Activated CD8-positive, alpha-beta T cell treated with anti-CD3 and anti-CD28 coated beads for 36 hours (primary cell): ENCODE data around the gene ARHGAP26. TPM values are rescaled to one million over a fixed set of nuclear protein-coding genes. Genes with fewer than 3 reads are reported as not detected.
A peak's percentile ranks its signal among the peaks of the same experiment; 100 is the strongest.

Source experiments
- ATAC-seq: fragments of 200-7000 bp; cut with Tn5 transposase; one replicate; pipeline ENCODE4 v1.10.0; 2021; ENCODE audit warnings: mild to moderate bottlenecking, moderate library complexity
- CTCF ChIA-PET: fragments of 350-600 bp; sonication (Branson Sonifier 250); formaldehyde crosslinking; loops from one replicate; lab custom pipeline; 2021; ENCODE audit warnings: antibody characterized with exemption; lab: Charles Lee
- POLR2A ChIA-PET: fragments of 350-600 bp; sonication (Branson Sonifier 250); formaldehyde crosslinking; loops from one replicate; lab custom pipeline; 2021; ENCODE audit warnings: antibody characterized with exemption; lab: Charles Lee
- DNase-seq: peaks from one replicate; pipeline ENCODE4 v3.0.0-alpha.2; 2020
- H3K27ac Mint-ChIP-seq: one replicate; pipeline ENCODE4 v1.8.0; 2021; ENCODE audit warnings: mild to moderate bottlenecking, mixed read lengths
- H3K27me3 Mint-ChIP-seq: one replicate; pipeline ENCODE4 v1.8.0; 2021; ENCODE audit warnings: mixed read lengths
- H3K36me3 Mint-ChIP-seq: one replicate; pipeline ENCODE4 v1.8.0; 2021; ENCODE audit warnings: low read depth, mixed read lengths
- H3K4me1 Mint-ChIP-seq: one replicate; pipeline ENCODE4 v1.8.0; 2021; ENCODE audit warnings: low read depth, mixed read lengths
- H3K4me3 Mint-ChIP-seq: one replicate; pipeline ENCODE4 v1.8.0; 2021; ENCODE audit warnings: mild to moderate bottlenecking, moderate library complexity, mixed read lengths
- H3K9me3 Mint-ChIP-seq: one replicate; pipeline ENCODE4 v1.8.0; 2021; ENCODE audit warnings: mixed read lengths
- CTCF ChIP-seq: fragments of 200-600 bp; IDR thresholded peaks from one replicate; pipeline ENCODE4 v1.8.0; 2022; ENCODE audit warnings: antibody characterized with exemption, mild to moderate bottlenecking
- intact Hi-C: fragments of 100-400 bp; cut with micrococcal nuclease; formaldehyde crosslinking; loops from one replicate; pipeline ENCODE4 v1.10.0; 2022
- total RNA-seq, 2 experiments: library from RNA; stranded (reverse); gene quantifications; one replicate each; pipeline ENCODE4 v1.2.3, GENCODE V29; 2021

ARHGAP26 gene
- total RNA-seq, 2 experiments from 2014 or later, result 12.7 to 18.0 TPM

GRCh38 chr5:143251946-143252345 lies 481.8 kb downstream of the ARHGAP26 start:
- Mint-ChIP-seq H3K36me3 (no peaks in the 10 kb centered on the region), H3K4me1 (no peaks in the 10 kb centered on the region), H3K27ac (no peak overlapping the region), H3K9me3 (no peaks in the 10 kb centered on the region), H3K27me3 (no peaks in the 10 kb centered on the region), H3K4me3 (no peak overlapping the region)
- TF ChIP-seq CTCF, result no peak
- ATAC-seq (no peak), DNase-seq (no peak)
- ChIA-PET POLR2A (no interaction called here), CTCF (no interaction called here)
- intact Hi-C loops, result no loop called here

GRCh38 chr5:143254819-143255218 lies 484.6 kb downstream of the ARHGAP26 start:
- Mint-ChIP-seq H3K4me3 (no peak overlapping the region), H3K9me3 (no peaks in the 10 kb centered on the region), H3K4me1 (no peaks in the 10 kb centered on the region), H3K27me3 (no peaks in the 10 kb centered on the region), H3K27ac (no peak overlapping the region), H3K36me3 (no peaks in the 10 kb centered on the region)
- TF ChIP-seq CTCF, result no peak
- ChIA-PET CTCF (no interaction called here), POLR2A (no interaction called here)
- DNase-seq (no peak), ATAC-seq (no peak)
- intact Hi-C loops, result no loop called here

- TF ChIP-seq CTCF, result no peak
- Mint-ChIP-seq H3K27ac (no peak overlapping the region), H3K27me3 (no peaks in the 10 kb centered on the region), H3K9me3 (no peaks in the 10 kb centered on the region), H3K36me3 (no peaks in the 10 kb centered on the region), H3K4me1 (peaks cover 12% of the 10 kb centered on the region), H3K4me3 (no peak overlapping the region)
- no peak for ATAC-seq
- intact Hi-C loops, result no loop called here
- ChIA-PET CTCF (interaction anchor here (1.2 kb wide), 1 partner anchor 11 kb away, joined by 3 read pairs; no protein-coding TSS in a partner anchor), POLR2A (no interaction called here)
- DNase-seq, result no peak
Observed at GRCh38 chr5:143258559-143259253, 488.5 kb downstream of the ARHGAP26 start.

- Mint-ChIP-seq H3K9me3 (no peaks in the 10 kb centered on the region), H3K27ac (no peak overlapping the region), H3K27me3 (no peaks in the 10 kb centered on the region), H3K36me3 (no peaks in the 10 kb centered on the region), H3K4me1 (peaks cover 12% of the 10 kb centered on the region), H3K4me3 (no peak overlapping the region)
- no peak for DNase-seq
- no peak for TF ChIP-seq CTCF
- no peak for ATAC-seq
- ChIA-PET CTCF (interaction anchor here (1.2 kb wide), 1 partner anchor 11 kb away, joined by 3 read pairs; no protein-coding TSS in a partner anchor), POLR2A (no interaction called here)
- intact Hi-C loops, result no loop called here
Observed at GRCh38 chr5:143259254-143259605, 489.1 kb downstream of the ARHGAP26 start.

- peak; percentile 54 for ATAC-seq
- Mint-ChIP-seq H3K27ac (peak overlapping the region; percentile 8), H3K27me3 (no peaks in the 10 kb centered on the region), H3K4me1 (peaks cover 12% of the 10 kb centered on the region), H3K4me3 (no peak overlapping the region), H3K9me3 (peaks cover 9% of the 10 kb centered on the region), H3K36me3 (peaks cover 3% of the 10 kb centered on the region)
- intact Hi-C loops, result no loop called here
- peak; percentile 30 for DNase-seq
- ChIA-PET CTCF (no interaction called here), POLR2A (interaction anchor here (1.0 kb wide), 1 partner anchor 23 kb away, joined by 3 read pairs; no protein-coding TSS in a partner anchor)
- no peak for TF ChIP-seq CTCF
Observed at GRCh38 chr5:143261748-143262392, 491.7 kb downstream of the ARHGAP26 start.
